ENCODE data around the gene MYL3. TPM values are rescaled to one million over a fixed set of nuclear protein-coding genes. Genes with fewer than 3 reads are reported as not detected.

Gene MYL3
- total RNA-seq, 1 donor from 2014 or later: 1.4 TPM

DNA sequence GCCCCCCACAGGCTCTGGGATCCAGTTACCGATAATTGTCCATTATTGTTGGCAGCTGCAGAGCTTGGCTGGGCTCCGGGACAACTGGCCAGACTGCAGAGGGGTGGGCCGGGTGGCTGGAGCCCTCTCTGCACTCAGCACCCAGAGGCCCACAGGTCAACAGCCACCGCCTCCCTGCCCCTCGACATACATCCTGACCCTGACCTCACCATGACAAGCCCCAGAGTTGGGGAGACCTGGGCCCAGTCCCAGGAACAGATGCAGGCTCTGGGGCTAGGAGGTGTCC is 36.7 kb upstream of the MYL3 start:
- no peak for DNase-seq (ENCODE audit: low spot score)
- no peak for ATAC-seq

- ATAC-seq (no peak), DNase-seq (ENCODE audit: low spot score) (no peak)
These were observed 36.1 kb upstream of the MYL3 start for GRCh38 chr3:46899151-46900006.

DNA sequence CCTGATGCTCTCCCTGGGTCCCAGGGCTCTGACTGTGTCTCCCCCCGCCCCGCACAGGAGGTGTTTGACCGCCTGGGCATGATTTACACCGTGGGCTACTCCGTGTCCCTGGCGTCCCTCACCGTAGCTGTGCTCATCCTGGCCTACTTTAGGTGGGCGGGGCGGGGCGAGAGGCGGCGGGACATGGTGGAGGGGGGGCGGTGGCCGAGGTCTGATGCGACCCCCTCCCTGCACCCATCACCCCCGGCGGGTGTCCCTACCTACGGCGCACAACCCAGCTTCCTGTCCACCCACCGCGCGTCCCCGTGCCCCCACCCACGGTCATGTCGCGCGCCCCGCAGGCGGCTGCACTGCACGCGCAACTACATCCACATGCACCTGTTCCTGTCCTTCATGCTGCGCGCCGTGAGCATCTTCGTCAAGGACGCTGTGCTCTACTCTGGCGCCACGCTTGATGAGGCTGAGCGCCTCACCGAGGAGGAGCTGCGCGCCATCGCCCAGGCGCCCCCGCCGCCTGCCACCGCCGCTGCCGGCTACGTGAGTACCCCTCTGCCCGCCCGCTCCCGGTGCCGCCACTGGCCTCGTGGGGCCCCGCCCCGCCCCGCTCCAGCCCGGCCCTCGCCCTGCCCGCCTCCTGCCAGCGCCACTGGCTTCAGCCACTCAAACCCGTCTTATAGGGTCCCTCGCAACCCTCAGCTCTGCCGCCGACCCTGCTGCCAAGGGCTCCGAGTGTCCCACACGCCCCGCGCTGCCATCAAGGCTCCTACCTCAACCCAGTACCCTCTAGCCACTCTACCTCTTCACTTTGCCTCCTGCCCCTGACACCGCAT is 35.3 kb upstream of the MYL3 start:
- ATAC-seq (no peak), DNase-seq (ENCODE audit: low spot score) (no peak)

GRCh38 chr3:46897829-46898320 is 34.6 kb upstream of the MYL3 start:
- ATAC-seq: no peak
- DNase-seq (ENCODE audit: low spot score): no peak

GRCh38 chr3:46897031-46897430 is 33.8 kb upstream of the MYL3 start:
- ATAC-seq (no peak), DNase-seq (ENCODE audit: low spot score) (no peak)

GRCh38 chr3:46896386-46896785 is 33.1 kb upstream of the MYL3 start:
- ATAC-seq (no peak), DNase-seq (ENCODE audit: low spot score) (no peak)

- no peak for DNase-seq (ENCODE audit: low spot score)
- no peak for ATAC-seq
These were observed 32.5 kb upstream of the MYL3 start for GRCh38 chr3:46895761-46896160.

DNA sequence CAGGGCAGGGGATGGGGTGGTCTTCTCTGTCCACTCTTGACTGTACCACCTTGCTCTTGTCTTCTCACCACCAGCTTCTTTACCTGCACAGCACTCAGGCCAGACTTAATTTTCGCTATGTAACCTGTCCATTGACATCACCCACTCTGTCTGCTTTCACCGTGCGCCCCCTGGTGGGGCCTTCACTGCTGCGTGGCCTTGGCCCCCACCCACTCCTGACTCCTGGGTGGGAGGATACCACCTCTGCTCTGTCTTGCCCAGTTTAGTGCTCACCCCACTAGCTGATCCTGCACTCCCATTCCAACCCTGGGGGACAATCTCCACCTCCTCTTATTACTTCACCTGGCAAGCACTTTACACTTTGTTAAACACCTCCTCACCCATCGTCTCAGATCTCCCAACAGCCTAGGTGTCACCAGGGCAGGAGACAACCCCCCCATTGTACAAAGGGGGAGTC is 32.0 kb upstream of the MYL3 start:
- ATAC-seq (peak; percentile 77), DNase-seq (ENCODE audit: low spot score) (peak; percentile 78)

DNA sequence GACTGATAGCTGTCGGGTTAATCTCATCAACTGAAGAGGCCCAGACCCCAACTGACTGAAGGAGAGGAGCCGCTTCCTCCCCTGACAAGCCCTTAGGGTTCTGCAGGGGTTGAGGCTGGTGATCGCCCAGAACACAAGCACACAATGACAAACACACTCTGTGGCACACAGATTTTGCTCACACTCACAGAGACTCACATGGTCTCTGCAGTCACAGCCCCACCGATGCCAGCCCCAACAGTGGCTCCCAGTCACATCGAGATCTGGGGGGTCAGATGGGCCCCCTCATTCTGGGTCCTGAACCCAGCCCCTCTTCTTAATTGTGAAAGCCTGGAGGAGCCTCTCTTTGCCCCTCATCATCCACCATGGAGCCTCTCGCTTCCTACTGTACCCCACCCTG is 31.0 kb upstream of the MYL3 start:
- no peak for DNase-seq (ENCODE audit: low spot score)
- ATAC-seq: no peak

GRCh38 chr3:46893763-46894162 is 30.5 kb upstream of the MYL3 start:
- DNase-seq (ENCODE audit: low spot score) (no peak), ATAC-seq (no peak)

GRCh38 chr3:46893146-46893748 is 30.0 kb upstream of the MYL3 start:
- DNase-seq (ENCODE audit: low spot score) (no peak), ATAC-seq (no peak)

DNA sequence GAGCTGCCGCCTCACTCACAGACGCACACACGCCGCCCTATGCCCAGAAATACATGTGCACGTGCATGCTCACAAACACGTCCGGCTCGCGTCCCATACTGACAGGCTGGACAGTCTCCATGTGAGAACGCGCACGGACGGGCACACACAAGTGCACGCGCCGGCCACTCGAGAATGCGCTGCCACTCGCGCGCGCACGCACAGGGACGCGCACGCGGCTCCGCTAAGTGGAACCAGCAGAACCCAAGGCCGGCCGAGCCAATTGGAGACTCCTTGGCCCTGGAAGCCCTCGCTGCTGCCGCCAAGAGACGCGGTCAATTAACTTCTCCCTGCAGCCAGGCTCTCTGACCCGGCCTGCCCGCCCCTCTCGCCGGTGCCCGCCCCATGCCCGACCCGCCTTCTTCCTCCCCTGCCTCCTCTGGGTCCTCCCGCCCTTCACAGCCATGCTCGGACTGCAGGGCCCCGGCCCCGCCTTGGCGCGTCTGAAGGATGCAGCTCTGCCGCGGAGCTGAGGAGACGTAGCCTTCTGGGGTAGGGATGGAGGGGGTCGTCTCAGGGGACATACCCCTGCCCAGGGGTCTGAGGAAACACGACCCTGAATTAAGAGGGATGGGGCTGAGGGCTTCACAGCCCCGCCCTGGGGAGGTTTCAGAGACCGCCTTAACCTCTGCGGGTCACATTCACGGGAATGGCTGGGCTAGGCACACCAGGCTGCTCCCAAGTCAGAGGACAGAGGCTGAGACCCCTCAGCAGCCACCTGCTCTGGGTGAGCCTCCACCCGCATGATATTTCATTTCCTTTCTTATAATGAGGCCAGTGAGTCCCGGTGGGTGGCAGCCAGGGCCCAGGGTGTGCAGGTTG is 29.3 kb upstream of the MYL3 start:
- ATAC-seq: peak; percentile 75
- DNase-seq (ENCODE audit: low spot score): peak; percentile 74

- no peak for DNase-seq (ENCODE audit: low spot score)
- no peak for ATAC-seq
These were observed 27.9 kb upstream of the MYL3 start for GRCh38 chr3:46891132-46891531.

- no peak for DNase-seq (ENCODE audit: low spot score)
- no peak for ATAC-seq
These were observed 26.9 kb upstream of the MYL3 start for GRCh38 chr3:46890132-46890531.

DNA sequence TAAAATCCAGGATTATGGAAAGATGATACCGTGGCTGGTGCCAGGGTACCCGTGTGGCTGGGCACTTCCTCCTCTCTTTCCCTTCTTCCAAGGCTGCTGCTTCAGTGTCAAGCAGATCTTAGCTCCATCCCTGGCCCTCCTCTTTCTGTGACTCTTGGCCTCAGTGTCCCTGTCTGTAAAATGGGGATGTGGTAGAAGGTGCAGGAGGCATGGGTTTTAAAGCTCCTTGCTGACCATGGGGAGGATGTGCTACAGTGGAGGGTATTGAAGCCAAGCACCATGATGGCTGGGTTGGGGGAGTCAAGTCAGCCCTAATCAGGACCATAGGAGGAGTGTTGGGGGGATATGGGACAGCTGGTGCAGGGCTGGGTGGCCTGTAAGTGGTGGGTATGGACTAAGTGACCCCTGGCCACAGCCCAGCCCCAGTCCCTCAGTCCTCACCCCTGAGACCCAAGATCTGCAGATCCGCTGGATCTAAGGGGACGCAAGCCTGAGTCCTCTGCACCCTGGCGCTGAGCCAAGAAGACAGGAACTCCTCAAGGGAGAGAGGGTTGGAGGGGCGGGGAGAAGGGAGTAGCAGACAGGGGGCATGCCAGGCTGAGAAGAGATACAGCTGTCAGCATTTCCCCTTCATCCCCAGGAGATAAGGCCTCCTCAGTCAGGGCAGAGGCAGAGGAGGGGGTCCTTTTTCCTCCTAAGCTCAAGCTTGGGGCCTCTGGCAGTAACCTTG is 26.3 kb upstream of the MYL3 start:
- DNase-seq (ENCODE audit: low spot score): no peak
- no peak for ATAC-seq

- ATAC-seq (no peak), DNase-seq (ENCODE audit: low spot score) (no peak)
These were observed 25.5 kb upstream of the MYL3 start for GRCh38 chr3:46888705-46889104.

DNA sequence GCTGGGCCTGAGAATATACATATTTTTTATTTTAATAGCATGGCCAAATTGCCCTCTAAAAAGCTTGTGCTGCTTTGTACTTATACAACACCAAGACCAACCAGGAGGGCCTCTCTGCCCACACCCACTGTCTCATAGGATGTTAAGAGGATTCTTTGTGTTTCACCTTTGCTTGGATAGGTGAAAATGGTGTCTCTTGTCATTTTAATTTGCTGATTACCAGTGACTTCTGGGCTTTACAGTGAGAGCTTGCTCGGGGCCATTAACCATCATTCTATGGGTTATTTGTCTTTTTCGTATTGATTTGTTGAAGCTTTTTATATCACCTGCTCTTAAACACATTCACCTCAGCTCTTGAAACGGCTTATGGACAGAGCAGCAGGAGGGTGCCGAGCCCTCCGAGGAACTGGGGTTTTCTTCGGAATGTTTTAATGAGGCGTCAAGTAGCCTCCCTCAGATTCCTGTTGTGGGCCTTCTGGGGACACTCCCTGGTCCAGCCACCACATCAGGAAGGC is 24.8 kb upstream of the MYL3 start:
- DNase-seq (ENCODE audit: low spot score): no peak
- ATAC-seq: no peak

DNA sequence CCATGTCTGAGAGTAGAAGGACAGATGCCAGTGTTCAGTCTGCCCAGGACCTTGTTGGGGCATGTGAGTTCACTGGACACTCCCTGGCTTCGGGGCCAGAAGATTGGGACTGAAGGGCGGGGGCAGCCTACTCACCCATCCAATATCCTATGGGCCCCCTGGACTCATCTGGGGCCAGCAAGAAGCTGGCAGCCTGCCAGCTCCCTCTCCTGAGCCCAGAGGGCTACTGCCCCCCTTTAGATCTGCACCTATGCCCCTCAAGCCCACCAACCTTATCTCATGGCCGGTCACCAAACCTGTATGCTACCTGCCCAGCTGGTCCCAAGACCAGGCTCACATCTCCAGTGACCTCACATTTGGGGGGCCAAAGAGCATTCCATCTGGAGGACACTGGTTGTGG is 22.4 kb upstream of the MYL3 start:
- DNase-seq (ENCODE audit: low spot score) (no peak), ATAC-seq (no peak)

GRCh38 chr3:46884929-46885328 is 21.7 kb upstream of the MYL3 start:
- DNase-seq (ENCODE audit: low spot score) (no peak), ATAC-seq (no peak)

GRCh38 chr3:46884427-46884826 is 21.2 kb upstream of the MYL3 start:
- ATAC-seq (no peak), DNase-seq (ENCODE audit: low spot score) (no peak)

Measured in left lobe of liver (tissue), 2 donors.